MM.1S (cell line): ENCODE measurements around the gene SS18L1.

Source experiments
- DNase-seq: peaks from one replicate; pipeline ENCODE4 v3.0.0-alpha.2; 2015
- H2AFZ ChIP-seq: fragments of 300-600 bp; sonication (generic); 2 replicates; pipeline ENCODE4 v1.6.0; 2016; ENCODE audit warnings: antibody characterized with exemption, low read length
- H3F3A ChIP-seq: fragments of 300-600 bp; sonication (generic); 2 replicates; pipeline ENCODE4 v1.6.1; 2016; ENCODE audit warnings: mild to moderate bottlenecking, antibody characterized with exemption, low read length, moderate library complexity, mixed read lengths; ENCODE audit not compliant: insufficient read depth
- H3K27ac ChIP-seq: fragments of 300-600 bp; sonication (generic); 2 replicates; pipeline ENCODE4 v1.5.1; 2016; ENCODE audit warnings: mild to moderate bottlenecking, low read length
- H3K27me3 ChIP-seq: fragments of 300-600 bp; sonication (generic); replicated peaks from 2 replicates; pipeline ENCODE4 v1.6.0; 2016; ENCODE audit warnings: low read length; ENCODE audit not compliant: insufficient read depth
- H3K36me3 ChIP-seq: fragments of 300-600 bp; sonication (generic); replicated peaks from 2 replicates; pipeline ENCODE4 v1.6.1; 2016; ENCODE audit warnings: mild to moderate bottlenecking, low read length, mixed read lengths; ENCODE audit not compliant: insufficient read depth
- H3K4me1 ChIP-seq: fragments of 300-600 bp; sonication (generic); 2 replicates; pipeline ENCODE4 v1.6.1; 2016; ENCODE audit warnings: low read length, mixed read lengths
- H3K4me2 ChIP-seq: fragments of 300-600 bp; sonication (generic); 2 replicates; pipeline ENCODE4 v1.6.0; 2016; ENCODE audit warnings: low read depth, low read length
- H3K4me3 ChIP-seq: fragments of 300-600 bp; sonication (generic); 2 replicates; pipeline ENCODE4 v1.5.1; 2016; ENCODE audit warnings: low read length, mixed read lengths
- H3K79me2 ChIP-seq: fragments of 300-600 bp; sonication (generic); 2 replicates; pipeline ENCODE4 v1.6.1; 2016; ENCODE audit warnings: mixed run types, low read length, mixed read lengths
- H3K9ac ChIP-seq: fragments of 300-600 bp; sonication (generic); 2 replicates; pipeline ENCODE4 v1.6.1; 2016; ENCODE audit warnings: low read length, mixed read lengths
- H3K9me2 ChIP-seq: fragments of 300-600 bp; sonication (generic); replicated peaks from 2 replicates; pipeline ENCODE4 v1.6.1; 2016; ENCODE audit warnings: mild to moderate bottlenecking, low read length, mixed read lengths; ENCODE audit not compliant: insufficient read depth
- H3K9me3 ChIP-seq: fragments of 300-600 bp; sonication (generic); replicated peaks from 2 replicates; pipeline ENCODE4 v1.6.1; 2016; ENCODE audit warnings: mild to moderate bottlenecking, low read length, mixed read lengths; ENCODE audit not compliant: insufficient read depth
- H4K20me1 ChIP-seq: fragments of 300-600 bp; sonication (generic); 2 replicates; pipeline ENCODE4 v1.6.1; 2016; ENCODE audit warnings: mild to moderate bottlenecking, low read length, moderate library complexity, mixed read lengths; ENCODE audit not compliant: insufficient read depth
- CTCF ChIP-seq: fragments of 300-600 bp; sonication (generic); IDR thresholded peaks from 2 replicates; pipeline ENCODE4 v1.5.1; 2016; ENCODE audit warnings: antibody characterized with exemption, low read length, mixed read lengths
- EZH2 ChIP-seq: fragments of 300-600 bp; sonication (generic); optimal IDR thresholded peaks from 2 replicates; pipeline ENCODE3; 2017; ENCODE audit warnings: low read depth, mild to moderate bottlenecking, antibody characterized with exemption, low read length, mixed read lengths
- EZH2phosphoT487 ChIP-seq: fragments of 300-600 bp; sonication (generic); IDR thresholded peaks from 2 replicates; pipeline ENCODE4 v1.6.1; 2018; ENCODE audit warnings: antibody characterized with exemption, low read length

SS18L1 gene

GRCh38 chr20:62228982-62229545 lies 85.5 kb downstream of the SS18L1 start:
- Histone ChIP-seq H3F3A (no peaks in the 10 kb centered on the region), H2AFZ (no peak overlapping the region), H3K9me2 (no peaks in the 10 kb centered on the region), H3K4me1 (no peaks in the 10 kb centered on the region), H3K4me2 (no peak overlapping the region), H3K9ac (no peak overlapping the region), H3K27me3 (peaks cover 64% of the 10 kb centered on the region), H3K79me2 (no peaks in the 10 kb centered on the region), H3K36me3 (no peaks in the 10 kb centered on the region), H3K27ac (no peak overlapping the region), H3K9me3 (no peaks in the 10 kb centered on the region), H4K20me1 (no peaks in the 10 kb centered on the region), H3K4me3 (no peak overlapping the region)
- no peak for DNase-seq
- TF ChIP-seq EZH2: no peak
- TF ChIP-seq CTCF: no peak
- TF ChIP-seq EZH2phosphoT487: no peak

GRCh38 chr20:62229667-62230066 lies 86.1 kb downstream of the SS18L1 start:
- H3F3A ChIP-seq: no peaks in the 10 kb centered on the region
- no peaks in the 10 kb centered on the region for H3K4me1 ChIP-seq
- H3K4me3 ChIP-seq: no peak overlapping the region
- no peaks in the 10 kb centered on the region for H3K79me2 ChIP-seq
- no peak overlapping the region for H2AFZ ChIP-seq
- no peaks in the 10 kb centered on the region for H4K20me1 ChIP-seq
- peaks cover 64% of the 10 kb centered on the region for H3K27me3 ChIP-seq
- H3K9me3 ChIP-seq: no peaks in the 10 kb centered on the region
- H3K4me2 ChIP-seq: no peak overlapping the region
- TF ChIP-seq EZH2phosphoT487 (no peak), EZH2 (no peak), CTCF (no peak)
- no peak for DNase-seq
- H3K27ac ChIP-seq: no peak overlapping the region
- no peak overlapping the region for H3K9ac ChIP-seq
- H3K36me3 ChIP-seq: no peaks in the 10 kb centered on the region
- H3K9me2 ChIP-seq: no peaks in the 10 kb centered on the region

GRCh38 chr20:62230276-62230675 lies 86.7 kb downstream of the SS18L1 start:
- Histone ChIP-seq H3K4me2 (no peak overlapping the region), H4K20me1 (no peaks in the 10 kb centered on the region), H3K9me3 (no peaks in the 10 kb centered on the region), H3K27me3 (peaks cover 64% of the 10 kb centered on the region), H3K27ac (no peak overlapping the region), H3K9me2 (no peaks in the 10 kb centered on the region), H3F3A (no peaks in the 10 kb centered on the region), H3K9ac (no peak overlapping the region), H3K79me2 (no peaks in the 10 kb centered on the region), H3K4me3 (no peak overlapping the region), H3K36me3 (no peaks in the 10 kb centered on the region), H3K4me1 (no peaks in the 10 kb centered on the region), H2AFZ (no peak overlapping the region)
- no peak for TF ChIP-seq EZH2phosphoT487
- no peak for DNase-seq

GRCh38 chr20:62230696-62231095 lies 87.1 kb downstream of the SS18L1 start:
- no peak overlapping the region for H3K4me2 ChIP-seq
- no peaks in the 10 kb centered on the region for H3K4me1 ChIP-seq
- no peak for TF ChIP-seq EZH2phosphoT487
- TF ChIP-seq EZH2: no peak
- H3K4me3 ChIP-seq: no peak overlapping the region
- H3K79me2 ChIP-seq: no peaks in the 10 kb centered on the region
- H3K9ac ChIP-seq: no peak overlapping the region
- H2AFZ ChIP-seq: no peak overlapping the region
- H3K9me3 ChIP-seq: no peaks in the 10 kb centered on the region
- no peak overlapping the region for H3K27ac ChIP-seq
- H3K27me3 ChIP-seq: peaks cover 64% of the 10 kb centered on the region
- no peak for DNase-seq
- H4K20me1 ChIP-seq: no peaks in the 10 kb centered on the region
- no peaks in the 10 kb centered on the region for H3K36me3 ChIP-seq
- no peaks in the 10 kb centered on the region for H3F3A ChIP-seq
- H3K9me2 ChIP-seq: no peaks in the 10 kb centered on the region
